GM13977 (cell line): Measurements from ENCODE around the gene MAP3K2.
A peak's percentile ranks its signal among the peaks of the same experiment; 100 is the strongest.

Experiments used
- DNase-seq: peaks from one replicate; pipeline ENCODE4 v3.0.0; 2012; ENCODE audit warnings: low spot score
- CTCF ChIP-seq: IDR thresholded peaks from 2 replicates; pipeline ENCODE4 v1.5.1; 2012; ENCODE audit warnings: mild to moderate bottlenecking, control low read depth; ENCODE audit not compliant: insufficient read depth; ENCODE audit errors: extremely low read depth, missing control alignments
- in situ Hi-C: fragments of 300-500 bp; cut with MboI; formaldehyde crosslinking; loops from one replicate; pipeline ENCODE4 v1.12.0; 2022; ENCODE audit warnings: low sequenced_read_pairs, low pct_unique_long_range_greater_than_20kb, mixed read lengths, inconsistent platforms; ENCODE audit not compliant: unreplicated experiment

Gene MAP3K2

GRCh38 chr2:127424598-127425520 lies 37.1 kb upstream of the MAP3K2 start:
- no peak for DNase-seq
- in situ Hi-C loops, result no loop called here
- TF ChIP-seq CTCF, result no peak

GRCh38 chr2:127423880-127424279 lies 36.1 kb upstream of the MAP3K2 start:
- no peak for TF ChIP-seq CTCF
- in situ Hi-C loops, result no loop called here
- no peak for DNase-seq

GRCh38 chr2:127423478-127423843 lies 35.7 kb upstream of the MAP3K2 start:
- in situ Hi-C loops, result no loop called here
- no peak for DNase-seq

GRCh38 chr2:127422559-127423477 lies 35.0 kb upstream of the MAP3K2 start:
- in situ Hi-C loops, result no loop called here
- peak; percentile 49 for DNase-seq
- no peak for TF ChIP-seq CTCF

More at GRCh38 chr2:127423478-127423843, 35.7 kb upstream of the MAP3K2 start:
- no peak for TF ChIP-seq CTCF

GRCh38 chr2:127421871-127422558 lies 34.2 kb upstream of the MAP3K2 start:
- in situ Hi-C loops, result no loop called here
- TF ChIP-seq CTCF, result no peak
- DNase-seq, result no peak
